Colonic mucosa (tissue), 4 donors: ENCODE results near the gene ITM2B. TPM values are rescaled to one million over a fixed set of nuclear protein-coding genes. Genes with fewer than 3 reads are reported as not detected.

Experiments
- DNase-seq: peaks from one replicate; pipeline ENCODE4 v3.0.0-alpha.2; 2020
- H3K27ac ChIP-seq: fragments of 200-600 bp; one replicate; pipeline ENCODE4 v1.8.0; 2021
- H3K27me3 ChIP-seq: fragments of 200-600 bp; one replicate; pipeline ENCODE4 v1.8.0; 2021
- H3K36me3 ChIP-seq: fragments of 200-600 bp; one replicate; pipeline ENCODE4 v1.8.0; 2021
- H3K4me1 ChIP-seq: fragments of 200-600 bp; one replicate; pipeline ENCODE4 v1.8.0; 2021; ENCODE audit warnings: mild to moderate bottlenecking
- H3K4me3 ChIP-seq: fragments of 200-600 bp; one replicate; pipeline ENCODE4 v1.8.0; 2021
- H3K9ac ChIP-seq, 2 donors: one replicate each; pipeline ENCODE4 v1.7.0; 2013; ENCODE audit warnings: control low read depth in 2 of 2, low read depth in 2 of 2, low read length in 2 of 2
- H3K9me3 ChIP-seq: fragments of 200-600 bp; one replicate; pipeline ENCODE4 v1.8.0; 2021
- intact Hi-C: fragments of 100-400 bp; cut with DNase I; formaldehyde crosslinking; loops from one replicate; pipeline ENCODE4 v1.14.1; 2022
- total RNA-seq, 2 donors: library from RNA; stranded (reverse); fragmentation: NEBNext Ultra II Directional in 1 of 2; extraction: Animal tissue kit (Norgen Biotek cat#: 25700) in 1 of 2; gene quantifications; one replicate each; pipeline ENCODE4 v1.2.1, GENCODE V29; 2021
- TF ChIP-seq, protein P1 (sequence below): fragments of 200-600 bp; IDR thresholded peaks from one replicate; pipeline ENCODE4 v1.8.0; 2022; ENCODE audit warnings: antibody characterized with exemption, mild to moderate bottlenecking
- donor health status: healthy.
- donor health status: DM: no; HTN: no; CAD: no.
- donor health status: DM: no; HTN: no; CAD: no.

Gene ITM2B
- total RNA-seq, 2 donors from 2014 or later: 257 to 456 TPM

DNA sequence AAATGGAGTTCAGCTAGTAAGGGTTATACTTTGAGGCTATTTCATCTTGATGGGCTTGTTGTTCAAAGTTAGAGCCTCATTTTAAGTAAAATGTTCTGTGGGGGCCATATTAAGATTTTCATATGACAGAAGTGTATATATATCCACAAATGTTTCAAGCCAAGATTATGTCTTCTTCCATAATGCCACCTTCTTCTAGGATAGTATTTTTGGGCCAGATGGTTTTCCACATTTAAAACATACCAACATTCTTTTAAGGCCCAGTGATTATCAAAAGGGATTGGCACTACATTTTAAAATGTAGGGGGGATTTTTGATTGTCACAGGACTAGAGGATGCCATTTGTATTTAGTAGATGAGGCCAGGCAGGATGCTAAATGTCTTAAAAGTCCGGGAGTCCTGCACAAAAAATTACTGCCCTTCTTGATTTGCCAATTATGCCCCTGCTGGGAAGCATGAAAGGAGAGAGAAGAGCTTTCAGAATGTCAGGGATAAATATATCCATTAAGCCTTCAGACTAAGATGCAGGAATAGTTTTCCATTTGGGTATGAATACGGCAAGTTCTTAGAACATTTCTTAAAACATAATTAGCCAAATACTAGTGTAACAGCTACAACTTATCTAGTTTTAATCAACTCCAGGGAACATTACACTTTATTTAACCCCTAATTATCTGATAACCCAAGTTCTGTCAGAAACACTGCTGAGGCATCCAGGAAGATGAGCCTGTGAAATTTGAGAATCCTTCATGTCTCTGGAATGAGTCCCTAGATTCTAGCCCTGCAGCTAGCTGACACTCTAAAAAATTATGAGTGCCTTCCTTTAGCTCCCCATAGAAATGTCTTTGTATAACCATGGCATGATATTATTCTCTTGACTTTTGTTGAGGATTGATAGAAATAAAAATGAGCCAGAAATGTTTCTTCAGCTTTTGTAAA is 34.0 kb downstream of the ITM2B start:
- no peak overlapping the region for H3K4me3 ChIP-seq
- H3K27ac ChIP-seq: no peak overlapping the region
- no peak for DNase-seq
- no peaks in the 10 kb centered on the region for H3K9me3 ChIP-seq
- peaks cover 6% of the 10 kb centered on the region for H3K36me3 ChIP-seq
- no peaks in the 10 kb centered on the region for H3K4me1 ChIP-seq
- intact Hi-C loops: no loop called here
- H3K27me3 ChIP-seq: no peaks in the 10 kb centered on the region
- TF ChIP-seq, protein P1, sequence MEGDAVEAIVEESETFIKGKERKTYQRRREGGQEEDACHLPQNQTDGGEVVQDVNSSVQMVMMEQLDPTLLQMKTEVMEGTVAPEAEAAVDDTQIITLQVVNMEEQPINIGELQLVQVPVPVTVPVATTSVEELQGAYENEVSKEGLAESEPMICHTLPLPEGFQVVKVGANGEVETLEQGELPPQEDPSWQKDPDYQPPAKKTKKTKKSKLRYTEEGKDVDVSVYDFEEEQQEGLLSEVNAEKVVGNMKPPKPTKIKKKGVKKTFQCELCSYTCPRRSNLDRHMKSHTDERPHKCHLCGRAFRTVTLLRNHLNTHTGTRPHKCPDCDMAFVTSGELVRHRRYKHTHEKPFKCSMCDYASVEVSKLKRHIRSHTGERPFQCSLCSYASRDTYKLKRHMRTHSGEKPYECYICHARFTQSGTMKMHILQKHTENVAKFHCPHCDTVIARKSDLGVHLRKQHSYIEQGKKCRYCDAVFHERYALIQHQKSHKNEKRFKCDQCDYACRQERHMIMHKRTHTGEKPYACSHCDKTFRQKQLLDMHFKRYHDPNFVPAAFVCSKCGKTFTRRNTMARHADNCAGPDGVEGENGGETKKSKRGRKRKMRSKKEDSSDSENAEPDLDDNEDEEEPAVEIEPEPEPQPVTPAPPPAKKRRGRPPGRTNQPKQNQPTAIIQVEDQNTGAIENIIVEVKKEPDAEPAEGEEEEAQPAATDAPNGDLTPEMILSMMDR: no peak
- no peak overlapping the region for H3K9ac ChIP-seq

DNA sequence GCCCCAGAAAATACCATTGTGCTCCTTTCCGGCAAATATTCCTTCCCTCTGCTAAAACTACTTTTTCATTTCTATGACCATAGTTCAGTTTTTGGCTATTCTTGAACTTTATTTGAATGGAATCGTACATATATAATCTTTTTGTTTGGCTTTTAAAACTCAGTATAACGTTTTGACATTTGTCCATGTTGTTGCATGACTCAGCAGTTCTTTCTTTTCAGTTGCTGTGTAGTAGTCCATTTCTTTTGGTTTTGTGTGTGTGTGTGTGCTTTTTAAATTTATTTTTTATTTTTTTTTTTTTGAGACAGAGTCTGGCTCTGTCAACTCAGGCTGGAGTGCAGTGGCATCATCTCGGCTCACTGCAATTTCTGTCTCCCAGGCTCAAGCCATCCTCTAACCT is 35.0 kb downstream of the ITM2B start:
- Histone ChIP-seq H3K27ac (no peak overlapping the region), H3K9me3 (no peaks in the 10 kb centered on the region), H3K36me3 (peaks cover 6% of the 10 kb centered on the region), H3K27me3 (no peaks in the 10 kb centered on the region), H3K4me3 (no peak overlapping the region), H3K4me1 (no peaks in the 10 kb centered on the region), H3K9ac (no peak overlapping the region)
- TF ChIP-seq, protein P1: no peak
- DNase-seq: no peak
- intact Hi-C loops: no loop called here

- Histone ChIP-seq H3K4me1 (no peaks in the 10 kb centered on the region), H3K27me3 (no peaks in the 10 kb centered on the region), H3K27ac (no peak overlapping the region), H3K9ac (no peak overlapping the region), H3K36me3 (no peaks in the 10 kb centered on the region), H3K4me3 (no peak overlapping the region), H3K9me3 (no peaks in the 10 kb centered on the region)
- no peak for DNase-seq
- TF ChIP-seq, protein P1: no peak
- intact Hi-C loops: no loop called here
Observed at GRCh38 chr13:48273346-48273745, 40.3 kb downstream of the ITM2B start.

GRCh38 chr13:48275507-48275906 is 42.5 kb downstream of the ITM2B start:
- Histone ChIP-seq H3K27ac (no peak overlapping the region), H3K4me3 (no peak overlapping the region), H3K4me1 (no peaks in the 10 kb centered on the region), H3K9ac (no peak overlapping the region), H3K9me3 (no peaks in the 10 kb centered on the region), H3K36me3 (no peaks in the 10 kb centered on the region), H3K27me3 (no peaks in the 10 kb centered on the region)
- intact Hi-C loops: no loop called here
- DNase-seq: no peak
- TF ChIP-seq, protein P1: no peak

DNA sequence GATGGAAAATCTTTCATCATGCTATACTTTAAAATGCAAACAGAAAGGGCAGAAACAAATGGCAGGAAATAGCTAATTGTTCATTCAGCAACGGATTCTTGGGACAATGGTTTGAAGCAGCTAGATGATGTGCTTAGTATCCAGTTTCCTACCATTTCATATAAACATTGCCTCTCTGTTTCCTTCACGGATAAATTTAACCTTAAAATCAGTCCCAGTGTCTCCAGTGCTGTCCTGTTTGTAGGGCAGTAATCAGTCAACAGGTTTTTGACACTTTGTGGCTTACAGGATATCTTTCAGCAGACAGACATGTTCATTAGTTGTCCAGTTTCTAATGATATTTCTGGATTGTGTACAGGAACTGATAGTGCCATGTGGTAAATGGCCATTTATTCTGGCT is 45.8 kb downstream of the ITM2B start:
- Histone ChIP-seq H3K4me3 (no peak overlapping the region), H3K36me3 (no peaks in the 10 kb centered on the region), H3K9me3 (no peaks in the 10 kb centered on the region), H3K9ac (no peak overlapping the region), H3K4me1 (no peaks in the 10 kb centered on the region), H3K27me3 (no peaks in the 10 kb centered on the region), H3K27ac (no peak overlapping the region)
- no peak for DNase-seq
- intact Hi-C loops: no loop called here
- TF ChIP-seq, protein P1: no peak
